Measurements from ENCODE around the gene ZSCAN25.
"Not testable (repeated sequence)": the region's sequence is repeated elsewhere in the genome, so short reads cannot be mapped to it uniquely, and the experiment has no call there.

Gene ZSCAN25

DNA sequence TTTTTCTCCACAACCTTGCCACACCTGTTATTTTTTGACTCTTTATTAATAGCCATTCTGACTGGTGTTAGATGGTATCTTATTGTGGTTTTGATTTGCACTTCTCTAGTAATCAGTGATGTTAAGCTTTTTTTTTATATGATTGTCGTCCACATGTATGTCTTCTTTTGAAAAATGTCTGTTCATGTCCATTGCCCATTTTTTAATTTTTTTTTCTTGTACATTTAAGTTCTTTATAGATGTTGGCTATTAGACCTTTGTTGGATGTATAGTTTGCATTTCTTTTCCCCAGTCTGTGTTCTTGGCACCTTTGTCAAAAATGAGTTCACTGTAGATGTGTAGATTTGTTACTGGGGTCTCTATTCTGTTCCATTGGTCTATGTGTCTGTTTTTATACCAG, 28.8 kb downstream of the ZSCAN25 start:
- DNase-seq (ENCODE audit: low read depth) = no peak

DNA sequence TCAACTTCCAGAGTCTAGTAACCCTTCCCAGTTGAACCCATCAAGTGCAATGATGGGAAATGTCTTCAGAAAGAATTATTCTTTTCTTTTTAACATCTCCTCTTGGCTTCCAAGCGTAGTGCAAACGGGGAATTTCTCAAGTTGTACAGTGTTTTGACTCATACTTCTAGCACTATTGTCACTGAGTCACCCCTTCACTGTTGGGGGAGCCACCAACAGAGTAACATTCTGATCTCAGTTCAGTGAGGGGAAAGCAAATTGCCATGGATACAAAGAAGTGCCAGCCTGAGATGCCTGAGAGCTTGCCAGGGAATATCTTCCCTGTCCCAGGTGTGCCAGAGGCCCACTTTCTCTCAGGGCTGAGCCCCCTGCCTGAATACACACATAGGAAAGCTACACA, 32.1 kb downstream of the ZSCAN25 start:
- no peak for DNase-seq (ENCODE audit: low read depth)

- no peak for DNase-seq (ENCODE audit: low read depth)
Observed at GRCh38 chr7:99651290-99651689, 34.5 kb downstream of the ZSCAN25 start.

DNA sequence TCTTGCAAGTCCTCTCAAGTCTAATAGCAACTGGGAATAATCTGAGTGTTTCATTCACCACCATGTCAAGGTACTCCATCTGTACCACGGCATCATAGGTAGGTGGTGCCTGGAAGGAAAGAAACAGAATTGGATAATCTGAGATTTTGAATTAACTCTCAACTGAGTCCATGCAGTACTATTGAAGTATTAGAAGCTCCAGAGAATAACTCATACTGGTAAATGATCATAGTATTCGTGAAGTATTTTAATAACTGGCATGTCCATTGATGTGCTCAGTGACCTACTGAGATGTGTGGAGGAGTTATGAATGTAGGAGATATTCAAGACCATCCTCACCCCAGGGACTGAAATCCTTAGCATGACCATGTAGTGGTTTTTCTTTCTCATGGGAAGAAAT, 35.9 kb downstream of the ZSCAN25 start:
- no peak for DNase-seq (ENCODE audit: low read depth)

DNA sequence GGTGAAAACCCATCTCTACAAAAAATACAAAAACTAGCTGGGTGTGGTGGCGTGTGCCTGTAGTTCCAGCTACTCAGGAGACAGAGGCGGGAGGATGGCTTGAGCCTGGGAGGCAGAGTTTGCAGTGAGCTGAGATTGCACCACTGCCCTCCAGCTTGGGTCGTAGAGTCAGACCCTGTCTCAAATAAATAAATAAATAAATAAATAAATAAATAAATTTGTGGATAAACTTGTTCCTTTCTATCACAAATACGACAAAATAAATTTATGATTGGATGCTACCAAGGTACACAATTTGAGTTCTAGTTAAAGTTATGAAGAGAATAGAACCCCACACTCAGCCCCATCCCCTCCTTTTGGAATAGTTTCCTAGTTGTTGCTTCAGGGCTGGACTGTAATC, 36.5 kb downstream of the ZSCAN25 start:
- DNase-seq (ENCODE audit: low read depth) = not testable (repeated sequence)

GRCh38 chr7:99653754-99654153, 37.0 kb downstream of the ZSCAN25 start:
- no peak for DNase-seq (ENCODE audit: low read depth)

- not testable (repeated sequence) for DNase-seq (ENCODE audit: low read depth)
Observed at GRCh38 chr7:99654626-99655025, 37.9 kb downstream of the ZSCAN25 start.

- not testable (repeated sequence) for DNase-seq (ENCODE audit: low read depth)
Observed at GRCh38 chr7:99657879-99658278, 41.1 kb downstream of the ZSCAN25 start.

DNA sequence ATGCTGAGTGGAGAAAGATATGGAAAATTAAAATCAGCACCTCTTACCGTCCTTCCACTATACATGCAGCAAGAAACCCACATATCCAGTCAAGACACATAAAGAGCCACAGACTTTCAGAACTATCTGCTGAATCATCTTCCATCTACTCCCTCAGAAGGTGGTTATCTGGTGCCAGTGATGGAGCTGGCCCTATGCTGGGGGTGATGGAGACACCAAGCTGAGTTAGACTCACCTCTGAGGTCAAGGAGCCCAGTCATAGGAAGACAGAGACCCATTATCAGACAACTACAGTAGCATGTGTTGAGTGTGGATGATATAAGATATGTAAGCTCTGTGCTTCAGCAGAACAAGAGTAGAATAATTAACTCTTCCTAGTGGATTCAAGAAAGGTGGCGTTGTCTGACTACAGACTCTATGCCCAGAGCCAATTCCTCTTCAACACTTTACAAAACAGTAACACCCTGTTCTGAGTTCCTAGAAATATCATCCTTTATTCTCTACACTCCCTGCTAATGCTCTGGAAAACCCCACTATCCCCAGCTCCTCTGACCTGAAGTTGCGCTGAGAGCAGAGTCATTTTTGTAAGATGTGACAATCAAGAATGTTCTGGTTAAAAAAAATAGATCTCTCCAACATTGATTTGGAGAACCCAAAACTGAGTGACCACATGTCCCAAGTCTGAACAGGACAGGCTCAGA, 48.7 kb downstream of the ZSCAN25 start:
- no peak for DNase-seq (ENCODE audit: low read depth)

GRCh38 chr7:99666013-99666395, 49.3 kb downstream of the ZSCAN25 start:
- DNase-seq (ENCODE audit: low read depth) = no peak

- DNase-seq (ENCODE audit: low read depth) = no peak
Observed at GRCh38 chr7:99667179-99667578, 50.4 kb downstream of the ZSCAN25 start.

DNA sequence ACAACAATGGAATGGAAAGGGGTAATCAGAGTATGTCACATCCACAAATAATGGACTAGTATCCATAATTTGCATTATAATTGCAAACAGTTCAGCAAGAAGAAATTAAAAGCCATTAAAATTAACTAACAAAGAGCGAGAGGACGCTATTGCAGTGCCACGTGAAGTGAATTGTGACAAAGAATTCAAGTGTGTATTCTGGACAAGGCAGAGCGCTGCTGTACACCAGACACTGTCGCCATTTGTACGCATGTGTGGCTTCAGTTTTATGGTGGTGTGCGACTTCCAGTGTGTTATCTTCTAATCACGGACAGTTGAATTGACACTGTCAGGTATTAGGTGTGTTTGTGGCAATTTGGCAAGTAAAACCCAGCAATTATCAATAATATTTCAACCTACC, 51.8 kb downstream of the ZSCAN25 start:
- no peak for DNase-seq (ENCODE audit: low read depth)

DNA sequence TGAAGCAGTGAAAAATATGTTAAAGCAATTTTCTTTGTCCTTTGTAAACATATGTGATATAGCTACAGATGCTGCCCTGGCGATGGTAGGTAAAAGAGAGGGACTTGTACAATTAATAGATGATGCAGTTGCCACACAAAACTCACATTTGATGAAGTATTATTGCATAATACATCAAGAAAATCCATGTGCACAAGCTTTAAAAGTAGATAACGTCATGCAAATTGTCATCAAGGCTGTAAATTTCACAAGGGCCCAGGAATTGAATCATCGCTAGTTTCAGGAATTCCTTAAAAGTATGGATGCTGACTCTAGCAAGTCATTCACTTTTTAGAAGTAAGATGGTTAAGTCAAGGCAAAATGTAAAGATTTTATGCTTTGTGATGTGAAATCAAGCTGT, 53.0 kb downstream of the ZSCAN25 start:
- DNase-seq (ENCODE audit: low read depth) = no peak

- no peak for DNase-seq (ENCODE audit: low read depth)
Observed at GRCh38 chr7:99672573-99672972, 55.8 kb downstream of the ZSCAN25 start.

DNA sequence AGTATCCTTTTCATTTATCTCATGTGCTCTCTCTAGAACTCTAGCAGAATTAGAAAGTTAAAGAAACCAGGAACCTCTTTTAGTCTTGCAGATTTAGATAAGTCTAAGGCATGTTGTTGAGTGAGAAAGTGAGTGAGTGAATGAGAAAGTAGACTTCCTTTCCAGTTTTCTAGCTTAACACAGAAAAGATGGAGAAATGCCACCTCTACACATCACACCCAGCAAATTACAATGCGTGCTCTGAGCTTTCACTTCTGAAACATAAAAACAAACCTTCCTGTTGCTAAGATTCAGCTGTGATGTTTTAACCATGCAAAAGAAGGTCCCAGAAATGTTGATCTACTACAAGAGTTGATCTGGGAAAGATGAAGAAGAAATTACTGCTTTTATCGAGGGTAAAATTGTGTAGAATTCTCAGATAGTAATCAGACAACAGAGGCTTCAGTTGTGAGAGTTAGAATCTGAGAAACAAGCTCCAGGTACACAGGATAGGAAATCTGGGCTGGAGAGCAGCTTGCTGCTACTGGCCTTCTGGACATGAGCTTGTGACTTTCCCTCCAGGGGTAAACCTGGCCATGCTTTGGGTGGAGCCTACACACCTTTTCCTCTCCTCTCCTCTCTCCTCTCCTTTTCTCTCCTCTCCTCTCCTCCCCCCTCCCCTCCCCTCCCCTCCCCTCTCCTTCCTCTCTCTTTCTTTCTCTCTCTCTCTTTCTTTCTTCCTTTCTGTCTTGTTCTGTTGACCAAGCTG, 58.4 kb downstream of the ZSCAN25 start:
- DNase-seq (ENCODE audit: low read depth) = no peak

- DNase-seq (ENCODE audit: low read depth) = no peak
Observed at GRCh38 chr7:99677013-99677647, 60.4 kb downstream of the ZSCAN25 start.

- no peak for DNase-seq (ENCODE audit: low read depth)
Observed at GRCh38 chr7:99677648-99678045, 60.9 kb downstream of the ZSCAN25 start.

DNA sequence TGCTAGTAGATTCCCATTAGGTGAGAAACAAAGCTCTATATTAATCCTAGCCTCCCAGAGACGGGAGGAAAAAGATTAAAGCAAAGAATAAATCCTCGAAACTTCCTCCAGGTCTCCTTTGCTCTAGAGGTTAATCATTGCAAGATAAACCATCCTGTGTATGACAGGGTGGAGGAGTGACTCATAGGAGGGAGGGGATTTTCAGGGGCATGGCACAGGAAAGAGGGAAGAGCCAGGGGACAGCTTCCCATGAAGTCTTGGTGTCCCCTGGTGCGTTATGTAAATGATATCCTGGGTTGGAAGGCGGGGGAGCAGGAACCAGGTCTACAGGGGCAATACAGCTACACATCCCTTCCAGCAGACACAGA, 62.3 kb downstream of the ZSCAN25 start:
- no peak for DNase-seq (ENCODE audit: low read depth)

- DNase-seq (ENCODE audit: low read depth) = no peak
Observed at GRCh38 chr7:99679400-99680191, 62.9 kb downstream of the ZSCAN25 start, which contains the start of gene CYP3A5. Gene CYP3A5, minus strand, starts transcription at chr7:99679996. Its CDS starts 100 bp downstream, at chr7:99679896.
